Loucy (cell line): ENCODE measurements around the gene SLC23A3.

Experiments
- H2AFZ ChIP-seq: fragments of 200-600 bp; sonication (generic); 2 replicates; pipeline ENCODE4 v1.6.0; 2016; ENCODE audit warnings: antibody characterized with exemption, mild to moderate bottlenecking, low read length, moderate library complexity
- H3F3A ChIP-seq: fragments of 200-600 bp; 2 replicates; pipeline ENCODE4 v1.6.0; 2016; ENCODE audit warnings: antibody characterized with exemption, low read depth, mild to moderate bottlenecking
- H3K27me3 ChIP-seq: fragments of 200-600 bp; sonication (generic); 2 replicates; pipeline ENCODE4 v1.6.1; 2014; ENCODE audit warnings: low read length, mild to moderate bottlenecking; ENCODE audit not compliant: insufficient read depth, poor library complexity, severe bottlenecking
- H3K36me3 ChIP-seq: fragments of 200-600 bp; sonication (generic); 2 replicates; pipeline ENCODE4 v1.6.1; 2016; ENCODE audit warnings: low read length; ENCODE audit not compliant: insufficient read depth
- H3K4me1 ChIP-seq: fragments of 200-600 bp; sonication (generic); 2 replicates; pipeline ENCODE4 v1.5.1; 2014; ENCODE audit warnings: low read length, mild to moderate bottlenecking; ENCODE audit not compliant: insufficient read depth, poor library complexity, severe bottlenecking
- H3K4me2 ChIP-seq: fragments of 200-600 bp; sonication (generic); 2 replicates; pipeline ENCODE4 v1.6.0; 2014; ENCODE audit warnings: antibody characterized with exemption, low read length, low read depth, mild to moderate bottlenecking; ENCODE audit not compliant: poor library complexity, severe bottlenecking
- H3K4me3 ChIP-seq: fragments of 200-600 bp; sonication (generic); 2 replicates; pipeline ENCODE4 v1.5.1; 2014; ENCODE audit warnings: low read length, mild to moderate bottlenecking, mixed read lengths; ENCODE audit not compliant: poor library complexity, severe bottlenecking
- H3K79me2 ChIP-seq: fragments of 200-600 bp; sonication (generic); 2 replicates; pipeline ENCODE4 v1.6.1; 2014; ENCODE audit warnings: low read length; ENCODE audit not compliant: insufficient read depth
- H3K9ac ChIP-seq: fragments of 200-600 bp; sonication (generic); 2 replicates; pipeline ENCODE4 v1.6.0; 2014; ENCODE audit warnings: mild to moderate bottlenecking, low read depth, low read length, moderate library complexity; ENCODE audit not compliant: poor library complexity, severe bottlenecking
- H3K9me2 ChIP-seq: fragments of 200-600 bp; sonication (generic); replicated peaks from 2 replicates; pipeline ENCODE4 v1.6.1; 2016; ENCODE audit warnings: low read depth, low read length, mixed read lengths
- H3K9me3 ChIP-seq: fragments of 200-600 bp; sonication (generic); 2 replicates; pipeline ENCODE4 v1.6.1; 2014; ENCODE audit warnings: mild to moderate bottlenecking, antibody characterized with exemption, low read length, low read depth; ENCODE audit not compliant: insufficient read depth
- H4K20me1 ChIP-seq: fragments of 200-600 bp; sonication (generic); 2 replicates; pipeline ENCODE4 v1.6.0; 2014; ENCODE audit warnings: antibody characterized with exemption, low read length, mild to moderate bottlenecking; ENCODE audit not compliant: insufficient read depth, poor library complexity, severe bottlenecking
- EZH2phosphoT487 ChIP-seq: fragments of 200-600 bp; IDR thresholded peaks from 2 replicates; pipeline ENCODE4 v1.6.1; 2018; ENCODE audit warnings: antibody characterized with exemption, mild to moderate bottlenecking, moderate library complexity, borderline replicate concordance
- TF ChIP-seq, protein P1 (sequence below): fragments of 200-600 bp; sonication (generic); conservative IDR thresholded peaks from 2 replicates; pipeline ENCODE4 v1.5.1; 2014; ENCODE audit warnings: mild to moderate bottlenecking, antibody characterized with exemption, low read length

SLC23A3 gene

DNA sequence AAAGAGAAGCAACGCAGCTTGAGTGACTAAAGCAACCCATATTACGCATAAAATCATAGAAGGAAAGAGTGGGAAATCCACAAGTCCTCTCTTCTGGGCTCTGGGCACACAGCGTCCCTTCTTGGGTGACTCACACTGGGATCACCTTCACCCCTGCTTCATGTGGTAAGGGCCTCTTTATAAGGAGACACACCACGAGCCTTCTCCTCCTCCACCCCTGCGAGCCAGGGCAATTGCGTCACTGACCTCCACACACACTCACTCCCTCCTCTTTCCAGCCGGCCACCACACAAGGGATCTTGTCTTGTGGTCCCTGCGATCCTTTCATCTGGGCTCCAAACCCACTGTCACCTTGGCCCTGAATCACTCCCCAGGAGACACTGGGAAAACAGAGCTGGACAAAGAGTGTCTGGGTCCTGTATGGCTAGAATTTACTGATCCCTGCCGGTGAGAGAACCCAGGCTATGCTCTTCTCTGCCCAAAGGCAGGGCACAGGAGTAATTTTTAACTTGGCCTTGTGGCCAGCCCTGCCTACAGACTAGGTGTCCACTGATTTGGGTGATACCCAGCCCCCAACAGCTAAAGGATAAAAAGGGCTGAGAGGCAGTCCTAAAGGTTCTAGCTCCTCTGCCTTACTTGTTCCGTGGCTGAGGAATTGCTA, 44.5 kb downstream of the SLC23A3 start:
- Histone ChIP-seq H3K4me3 (no peak overlapping the region), H3K9me3 (no peaks in the 10 kb centered on the region), H3K9ac (no peak overlapping the region), H4K20me1 (no peaks in the 10 kb centered on the region), H3K4me2 (no peak overlapping the region), H3F3A (no peaks in the 10 kb centered on the region), H3K4me1 (peaks cover 16% of the 10 kb centered on the region), H3K79me2 (no peaks in the 10 kb centered on the region), H2AFZ (no peak overlapping the region), H3K27me3 (no peaks in the 10 kb centered on the region), H3K9me2 (no peaks in the 10 kb centered on the region), H3K36me3 (no peaks in the 10 kb centered on the region)
- no peak for TF ChIP-seq EZH2phosphoT487
- TF ChIP-seq, protein P1, sequence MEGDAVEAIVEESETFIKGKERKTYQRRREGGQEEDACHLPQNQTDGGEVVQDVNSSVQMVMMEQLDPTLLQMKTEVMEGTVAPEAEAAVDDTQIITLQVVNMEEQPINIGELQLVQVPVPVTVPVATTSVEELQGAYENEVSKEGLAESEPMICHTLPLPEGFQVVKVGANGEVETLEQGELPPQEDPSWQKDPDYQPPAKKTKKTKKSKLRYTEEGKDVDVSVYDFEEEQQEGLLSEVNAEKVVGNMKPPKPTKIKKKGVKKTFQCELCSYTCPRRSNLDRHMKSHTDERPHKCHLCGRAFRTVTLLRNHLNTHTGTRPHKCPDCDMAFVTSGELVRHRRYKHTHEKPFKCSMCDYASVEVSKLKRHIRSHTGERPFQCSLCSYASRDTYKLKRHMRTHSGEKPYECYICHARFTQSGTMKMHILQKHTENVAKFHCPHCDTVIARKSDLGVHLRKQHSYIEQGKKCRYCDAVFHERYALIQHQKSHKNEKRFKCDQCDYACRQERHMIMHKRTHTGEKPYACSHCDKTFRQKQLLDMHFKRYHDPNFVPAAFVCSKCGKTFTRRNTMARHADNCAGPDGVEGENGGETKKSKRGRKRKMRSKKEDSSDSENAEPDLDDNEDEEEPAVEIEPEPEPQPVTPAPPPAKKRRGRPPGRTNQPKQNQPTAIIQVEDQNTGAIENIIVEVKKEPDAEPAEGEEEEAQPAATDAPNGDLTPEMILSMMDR = no peak

DNA sequence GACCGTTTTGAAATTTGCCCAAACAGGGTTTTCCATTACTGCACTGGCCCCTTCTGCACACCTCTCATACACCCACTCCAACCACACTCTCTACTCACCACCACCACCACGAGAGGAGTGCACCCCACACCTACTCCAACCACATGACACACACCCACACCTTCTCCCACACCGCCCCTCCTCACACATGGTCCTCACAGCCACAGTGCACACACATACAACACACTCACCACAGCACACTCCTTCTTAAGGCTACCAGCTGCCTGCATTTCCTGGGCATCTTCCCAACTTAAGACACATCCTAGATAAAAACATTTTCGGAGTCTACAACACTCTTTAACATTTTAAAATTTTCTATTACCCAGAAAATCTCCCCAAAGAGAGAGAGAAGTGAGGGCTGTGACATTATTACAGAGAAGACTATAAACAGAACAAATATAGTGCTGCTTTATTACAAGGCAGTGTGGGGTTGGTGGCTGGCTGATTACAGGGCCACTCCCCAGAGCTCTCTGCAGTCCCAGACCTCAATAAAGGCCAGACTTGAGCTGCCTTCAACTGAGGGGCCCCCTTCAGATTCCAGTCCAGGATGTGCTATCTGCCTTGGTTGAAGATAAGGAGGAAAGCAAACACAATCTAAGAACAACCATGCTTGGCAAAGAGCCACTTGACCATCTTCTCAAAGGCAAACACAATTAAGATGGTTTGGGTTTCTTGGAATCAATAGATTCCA, 45.3 kb downstream of the SLC23A3 start:
- no peak overlapping the region for H2AFZ ChIP-seq
- TF ChIP-seq, protein P1 = no peak
- no peak for TF ChIP-seq EZH2phosphoT487
- H3K27me3 ChIP-seq = no peaks in the 10 kb centered on the region
- no peaks in the 10 kb centered on the region for H3K9me2 ChIP-seq
- H3K36me3 ChIP-seq = no peaks in the 10 kb centered on the region
- H3K4me3 ChIP-seq = no peak overlapping the region
- H3K4me1 ChIP-seq = peaks cover 16% of the 10 kb centered on the region
- H3K79me2 ChIP-seq = no peaks in the 10 kb centered on the region
- no peak overlapping the region for H3K9ac ChIP-seq
- H3K4me2 ChIP-seq = no peak overlapping the region
- no peaks in the 10 kb centered on the region for H3K9me3 ChIP-seq
- H4K20me1 ChIP-seq = no peaks in the 10 kb centered on the region
- no peaks in the 10 kb centered on the region for H3F3A ChIP-seq

DNA sequence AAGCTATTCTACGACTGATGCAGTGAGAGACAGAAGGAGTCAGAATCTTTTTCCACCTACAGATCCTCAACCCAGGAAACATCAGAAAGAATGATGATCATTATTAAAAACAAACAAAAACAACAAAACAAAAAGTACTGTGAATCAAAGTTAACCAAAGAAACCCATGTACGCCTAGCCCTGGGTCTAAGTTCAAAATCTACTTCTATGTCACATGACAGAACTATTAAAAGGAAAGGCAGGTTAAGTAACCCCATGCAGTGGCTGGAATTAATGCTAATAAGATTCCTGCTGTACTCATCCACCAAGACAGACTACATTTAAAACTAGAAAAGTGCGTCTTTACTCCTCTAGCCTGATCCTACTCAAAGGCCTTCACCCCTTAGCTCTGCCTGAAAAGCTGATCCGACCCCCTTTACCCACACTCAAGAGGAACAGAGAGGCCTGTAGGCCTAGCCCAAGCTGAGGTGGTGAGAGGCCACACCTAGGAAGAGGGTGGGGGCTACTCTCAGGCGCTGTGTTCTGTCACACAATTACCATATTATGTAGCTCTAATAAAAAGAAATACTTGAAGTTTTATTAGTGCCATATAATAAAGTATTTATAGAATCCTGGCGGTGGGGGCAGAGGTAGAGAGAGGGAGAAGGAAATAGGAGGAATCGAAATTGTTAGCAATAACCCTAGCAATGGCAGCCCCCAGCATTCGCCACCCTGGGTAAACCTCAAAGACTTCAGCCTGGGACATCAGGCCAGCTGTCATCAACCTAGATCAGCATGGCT, 46.3 kb downstream of the SLC23A3 start:
- no peaks in the 10 kb centered on the region for H4K20me1 ChIP-seq
- no peaks in the 10 kb centered on the region for H3K27me3 ChIP-seq
- no peaks in the 10 kb centered on the region for H3K79me2 ChIP-seq
- TF ChIP-seq EZH2phosphoT487 = no peak
- TF ChIP-seq, protein P1 = no peak
- no peak overlapping the region for H3K9ac ChIP-seq
- no peak overlapping the region for H3K4me3 ChIP-seq
- no peaks in the 10 kb centered on the region for H3F3A ChIP-seq
- no peaks in the 10 kb centered on the region for H3K9me3 ChIP-seq
- H3K36me3 ChIP-seq = no peaks in the 10 kb centered on the region
- H3K4me2 ChIP-seq = no peak overlapping the region
- peaks cover 14% of the 10 kb centered on the region for H3K4me1 ChIP-seq
- H2AFZ ChIP-seq = no peak overlapping the region
- no peaks in the 10 kb centered on the region for H3K9me2 ChIP-seq
